ENCODE results near the gene CPS1.

DNA sequence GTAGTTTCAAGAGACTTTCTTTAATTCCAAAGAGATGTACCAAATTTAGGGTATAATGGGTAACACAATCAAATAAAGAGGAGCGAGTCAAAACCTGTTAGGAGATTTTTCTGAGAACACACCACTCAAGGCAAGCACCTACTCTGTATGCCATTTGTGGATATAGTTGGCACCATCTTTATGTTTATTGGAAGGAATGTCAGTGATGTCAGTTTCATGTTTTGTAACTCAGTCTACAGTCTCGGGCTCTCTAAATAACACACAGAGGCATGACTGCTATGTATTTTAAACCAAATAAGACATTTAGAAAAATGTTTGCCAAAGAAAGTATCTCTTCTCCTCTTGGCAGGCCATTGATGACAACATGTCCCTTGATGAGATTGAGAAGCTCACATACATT is 59.7 kb downstream of the CPS1 start:
- TF ChIP-seq, protein P1, sequence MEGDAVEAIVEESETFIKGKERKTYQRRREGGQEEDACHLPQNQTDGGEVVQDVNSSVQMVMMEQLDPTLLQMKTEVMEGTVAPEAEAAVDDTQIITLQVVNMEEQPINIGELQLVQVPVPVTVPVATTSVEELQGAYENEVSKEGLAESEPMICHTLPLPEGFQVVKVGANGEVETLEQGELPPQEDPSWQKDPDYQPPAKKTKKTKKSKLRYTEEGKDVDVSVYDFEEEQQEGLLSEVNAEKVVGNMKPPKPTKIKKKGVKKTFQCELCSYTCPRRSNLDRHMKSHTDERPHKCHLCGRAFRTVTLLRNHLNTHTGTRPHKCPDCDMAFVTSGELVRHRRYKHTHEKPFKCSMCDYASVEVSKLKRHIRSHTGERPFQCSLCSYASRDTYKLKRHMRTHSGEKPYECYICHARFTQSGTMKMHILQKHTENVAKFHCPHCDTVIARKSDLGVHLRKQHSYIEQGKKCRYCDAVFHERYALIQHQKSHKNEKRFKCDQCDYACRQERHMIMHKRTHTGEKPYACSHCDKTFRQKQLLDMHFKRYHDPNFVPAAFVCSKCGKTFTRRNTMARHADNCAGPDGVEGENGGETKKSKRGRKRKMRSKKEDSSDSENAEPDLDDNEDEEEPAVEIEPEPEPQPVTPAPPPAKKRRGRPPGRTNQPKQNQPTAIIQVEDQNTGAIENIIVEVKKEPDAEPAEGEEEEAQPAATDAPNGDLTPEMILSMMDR (IDR thresholded peaks at IDR 0.05), result no peak
- TF ChIP-seq POLR2A (IDR thresholded peaks at IDR 0.05), result no peak
